HG02610 (cell line): ENCODE data around the gene PALB2.
"Not testable (repeated sequence)": the region's sequence is repeated elsewhere in the genome, so short reads cannot be mapped to it uniquely, and the experiment has no call there.

Experiments used
- ATAC-seq: cut with Tn5 transposase; IDR thresholded peaks from one replicate; pipeline ENCODE4 v1.9.1; 2021; ENCODE audit warnings: mild to moderate bottlenecking, moderate library complexity; ENCODE audit not compliant: unreplicated experiment

The PALB2 gene

GRCh38 chr16:23650674-23651416 lies 9.7 kb upstream of the PALB2 start:
- no peak for ATAC-seq

GRCh38 chr16:23642246-23642774 lies 1.2 kb upstream of the PALB2 start:
- ATAC-seq, result no peak

- ATAC-seq, result no peak
Measured at GRCh38 chr16:23640615-23640930, 537 bp downstream of the PALB2 start.

GRCh38 chr16:23635958-23636357 lies 5.2 kb downstream of the PALB2 start:
- no peak for ATAC-seq

GRCh38 chr16:23634461-23635036 lies 6.6 kb downstream of the PALB2 start:
- ATAC-seq, result no peak

- ATAC-seq, result not testable (repeated sequence)
Measured at GRCh38 chr16:23631874-23632273, 9.2 kb downstream of the PALB2 start.

GRCh38 chr16:23629516-23629915 lies 11.6 kb downstream of the PALB2 start:
- ATAC-seq, result no peak

- no peak for ATAC-seq
Measured at GRCh38 chr16:23624092-23624491, 17.0 kb downstream of the PALB2 start.

GRCh38 chr16:23615805-23616204 lies 25.3 kb downstream of the PALB2 start:
- no peak for ATAC-seq

- ATAC-seq, result no peak
Measured at GRCh38 chr16:23611936-23612335, 29.2 kb downstream of the PALB2 start.

GRCh38 chr16:23610905-23611304 lies 30.2 kb downstream of the PALB2 start:
- not testable (repeated sequence) for ATAC-seq

- ATAC-seq, result no peak
Measured at GRCh38 chr16:23609929-23610328, 31.2 kb downstream of the PALB2 start.

GRCh38 chr16:23608194-23608593 lies 32.9 kb downstream of the PALB2 start:
- ATAC-seq, result no peak

GRCh38 chr16:23607726-23608125 lies 33.4 kb downstream of the PALB2 start:
- no peak for ATAC-seq

GRCh38 chr16:23597003-23597756 lies 43.9 kb downstream of the PALB2 start:
- no peak for ATAC-seq

GRCh38 chr16:23595951-23596720 lies 45.0 kb downstream of the PALB2 start, which contains the start of gene NDUFAB1:
NDUFAB1 (minus strand) TSS chr16:23596316; CDS start chr16:23596290, 26 bp downstream.
- peak; percentile 93 for ATAC-seq

GRCh38 chr16:23595246-23595950 lies 45.7 kb downstream of the PALB2 start:
- ATAC-seq, result no peak

- no peak for ATAC-seq
Measured at GRCh38 chr16:23594186-23594585, 46.9 kb downstream of the PALB2 start.

- ATAC-seq, result no peak
Measured at GRCh38 chr16:23590181-23590580, 50.9 kb downstream of the PALB2 start.

GRCh38 chr16:23587726-23588125 lies 53.4 kb downstream of the PALB2 start:
- no peak for ATAC-seq
